NB4 (cell line): Measurements from ENCODE around the gene AFAP1L2.

Experiments used
- DNase-seq: peaks from one replicate; pipeline ENCODE4 v3.0.0; 2010; ENCODE audit warnings: low read depth
- H3K4me3 ChIP-seq: one replicate; pipeline ENCODE4 v1.5.1; 2011; ENCODE audit warnings: mild to moderate bottlenecking, low read depth, low read length, moderate library complexity
- MYC ChIP-seq: IDR thresholded peaks from 2 replicates; pipeline ENCODE4 v1.6.1; 2011; ENCODE audit warnings: low read depth, low read length
- POLR2A ChIP-seq: IDR thresholded peaks from 2 replicates; pipeline ENCODE4 v1.6.1; 2011; ENCODE audit warnings: mild to moderate bottlenecking; ENCODE audit not compliant: insufficient read length; ENCODE audit errors: extremely low read depth
- TF ChIP-seq, protein P1 (sequence below): IDR thresholded peaks from one replicate; pipeline ENCODE4 v1.5.1; 2012; ENCODE audit warnings: low read depth, low read length
- TF ChIP-seq, protein P2 (sequence below): IDR thresholded peaks from 2 replicates; pipeline ENCODE4 v1.6.1; 2011; ENCODE audit warnings: low read depth, low read length

The AFAP1L2 gene

DNA sequence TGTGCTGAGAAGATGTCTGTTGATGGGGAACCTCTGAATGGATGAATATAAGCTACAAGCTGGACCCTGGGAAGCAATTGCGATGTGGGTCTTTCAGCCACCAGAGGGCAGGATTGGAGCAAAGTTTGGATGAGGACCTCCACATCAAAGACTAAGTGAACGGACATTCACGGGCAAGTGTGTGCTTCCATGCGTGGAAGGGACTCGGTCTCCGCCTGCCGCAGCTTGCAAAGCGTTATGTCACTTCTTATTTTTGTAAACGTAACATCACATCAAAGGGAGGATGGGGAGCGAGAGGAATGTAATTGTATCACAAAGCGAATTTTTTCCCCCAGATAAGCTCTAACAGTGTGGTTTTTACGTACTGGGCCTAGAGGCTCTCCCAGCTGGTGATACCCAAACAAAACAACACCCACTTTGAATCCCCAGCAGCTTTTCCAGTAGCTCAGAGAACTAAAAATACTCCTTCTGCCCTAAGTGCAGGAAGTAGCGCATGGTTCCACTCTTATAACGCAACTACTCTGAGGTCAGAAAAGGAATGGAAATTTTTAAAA, 100.2 kb downstream of the AFAP1L2 start:
- TF ChIP-seq POLR2A: no peak
- TF ChIP-seq MYC: no peak
- TF ChIP-seq, protein P1, sequence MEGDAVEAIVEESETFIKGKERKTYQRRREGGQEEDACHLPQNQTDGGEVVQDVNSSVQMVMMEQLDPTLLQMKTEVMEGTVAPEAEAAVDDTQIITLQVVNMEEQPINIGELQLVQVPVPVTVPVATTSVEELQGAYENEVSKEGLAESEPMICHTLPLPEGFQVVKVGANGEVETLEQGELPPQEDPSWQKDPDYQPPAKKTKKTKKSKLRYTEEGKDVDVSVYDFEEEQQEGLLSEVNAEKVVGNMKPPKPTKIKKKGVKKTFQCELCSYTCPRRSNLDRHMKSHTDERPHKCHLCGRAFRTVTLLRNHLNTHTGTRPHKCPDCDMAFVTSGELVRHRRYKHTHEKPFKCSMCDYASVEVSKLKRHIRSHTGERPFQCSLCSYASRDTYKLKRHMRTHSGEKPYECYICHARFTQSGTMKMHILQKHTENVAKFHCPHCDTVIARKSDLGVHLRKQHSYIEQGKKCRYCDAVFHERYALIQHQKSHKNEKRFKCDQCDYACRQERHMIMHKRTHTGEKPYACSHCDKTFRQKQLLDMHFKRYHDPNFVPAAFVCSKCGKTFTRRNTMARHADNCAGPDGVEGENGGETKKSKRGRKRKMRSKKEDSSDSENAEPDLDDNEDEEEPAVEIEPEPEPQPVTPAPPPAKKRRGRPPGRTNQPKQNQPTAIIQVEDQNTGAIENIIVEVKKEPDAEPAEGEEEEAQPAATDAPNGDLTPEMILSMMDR: peak; percentile 86
- H3K4me3 ChIP-seq: no peak overlapping the region
- DNase-seq: peak; percentile 78

DNA sequence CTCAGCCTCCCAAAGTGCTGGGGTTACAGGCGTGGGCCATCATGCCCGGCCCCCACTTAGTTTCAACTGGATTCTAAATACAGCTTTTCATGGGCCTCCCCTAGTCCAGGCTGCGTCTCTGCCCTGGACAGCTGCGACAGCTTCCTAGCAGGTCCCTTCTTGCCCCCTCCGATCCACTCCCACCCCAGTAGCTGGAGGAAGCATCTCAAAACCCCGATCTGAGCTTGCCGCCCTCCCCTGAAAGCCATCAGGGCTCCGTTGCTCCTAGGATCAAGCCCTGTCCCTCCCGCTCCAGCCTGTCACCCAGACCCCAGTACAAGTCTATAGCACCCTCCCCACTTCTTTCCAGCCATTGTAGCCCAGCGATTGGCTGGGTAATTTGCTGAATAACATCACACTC, 100.7 kb downstream of the AFAP1L2 start:
- TF ChIP-seq POLR2A: no peak
- TF ChIP-seq, protein P1: no peak
- TF ChIP-seq, protein P2, sequence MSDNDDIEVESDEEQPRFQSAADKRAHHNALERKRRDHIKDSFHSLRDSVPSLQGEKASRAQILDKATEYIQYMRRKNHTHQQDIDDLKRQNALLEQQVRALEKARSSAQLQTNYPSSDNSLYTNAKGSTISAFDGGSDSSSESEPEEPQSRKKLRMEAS: no peak
- TF ChIP-seq MYC: no peak
- DNase-seq: no peak
- H3K4me3 ChIP-seq: no peak overlapping the region

DNA sequence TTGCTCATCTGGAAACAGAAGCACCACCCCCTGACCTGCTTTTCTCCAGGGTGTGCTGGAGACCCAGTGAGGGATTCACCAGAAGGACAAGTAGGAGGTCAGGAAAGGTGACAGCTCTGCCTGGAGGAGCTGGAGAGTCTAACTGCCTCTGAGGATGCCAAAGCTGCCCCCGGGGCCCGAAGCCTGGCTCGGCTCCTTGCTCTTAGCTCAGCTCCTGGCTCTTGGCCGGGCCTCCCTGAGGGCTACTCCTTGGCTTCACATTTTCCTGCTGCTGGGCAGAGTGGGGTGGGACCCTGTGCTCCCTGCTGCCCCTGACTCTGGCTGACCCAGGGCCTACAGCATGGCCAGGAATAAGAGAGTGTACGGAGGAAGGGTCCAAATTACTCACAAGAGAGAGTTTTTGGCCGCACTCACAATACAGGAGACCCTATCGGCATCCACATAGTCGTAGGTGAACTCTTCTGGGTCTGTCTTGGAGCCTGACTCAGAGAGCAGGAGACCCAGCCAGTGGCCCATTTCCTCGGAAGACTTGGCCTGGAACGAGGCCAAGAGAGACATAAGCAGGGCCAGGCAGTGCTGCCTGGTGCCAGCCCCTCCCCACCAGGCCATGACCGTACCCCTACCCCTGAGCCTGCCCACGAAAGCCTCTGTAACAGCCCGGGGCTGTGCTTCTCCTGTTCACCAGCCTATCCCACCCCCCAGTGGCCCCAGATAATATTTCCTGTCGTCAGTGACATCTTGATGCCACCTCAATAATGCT, 102.2 kb downstream of the AFAP1L2 start:
- H3K4me3 ChIP-seq: no peak overlapping the region
- no peak for DNase-seq
- TF ChIP-seq, protein P1: no peak
- TF ChIP-seq POLR2A: no peak
- TF ChIP-seq, protein P2: no peak
- no peak for TF ChIP-seq MYC

DNA sequence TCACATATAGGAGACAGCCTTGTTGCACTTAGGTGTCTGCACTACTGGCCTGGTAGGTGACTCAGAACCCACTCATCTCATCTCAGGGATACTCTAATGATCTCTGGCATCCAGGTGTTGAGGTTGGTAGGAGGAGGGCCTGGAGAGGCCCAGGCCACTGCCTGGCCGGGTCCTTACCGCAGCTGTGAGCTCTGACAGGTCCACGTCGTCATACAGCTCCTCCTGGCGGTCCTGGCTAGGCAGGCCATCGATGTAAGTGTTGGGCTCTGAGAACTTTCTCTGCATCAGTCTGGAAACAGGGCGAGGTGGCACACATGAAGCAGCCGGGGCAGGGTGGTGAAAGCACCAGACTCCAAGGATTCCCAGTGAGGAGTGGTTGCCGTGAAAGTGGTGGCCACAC, 103.1 kb downstream of the AFAP1L2 start:
- TF ChIP-seq MYC: no peak
- TF ChIP-seq, protein P1: no peak
- TF ChIP-seq, protein P2: no peak
- TF ChIP-seq POLR2A: no peak
- DNase-seq: no peak
- no peak overlapping the region for H3K4me3 ChIP-seq

DNA sequence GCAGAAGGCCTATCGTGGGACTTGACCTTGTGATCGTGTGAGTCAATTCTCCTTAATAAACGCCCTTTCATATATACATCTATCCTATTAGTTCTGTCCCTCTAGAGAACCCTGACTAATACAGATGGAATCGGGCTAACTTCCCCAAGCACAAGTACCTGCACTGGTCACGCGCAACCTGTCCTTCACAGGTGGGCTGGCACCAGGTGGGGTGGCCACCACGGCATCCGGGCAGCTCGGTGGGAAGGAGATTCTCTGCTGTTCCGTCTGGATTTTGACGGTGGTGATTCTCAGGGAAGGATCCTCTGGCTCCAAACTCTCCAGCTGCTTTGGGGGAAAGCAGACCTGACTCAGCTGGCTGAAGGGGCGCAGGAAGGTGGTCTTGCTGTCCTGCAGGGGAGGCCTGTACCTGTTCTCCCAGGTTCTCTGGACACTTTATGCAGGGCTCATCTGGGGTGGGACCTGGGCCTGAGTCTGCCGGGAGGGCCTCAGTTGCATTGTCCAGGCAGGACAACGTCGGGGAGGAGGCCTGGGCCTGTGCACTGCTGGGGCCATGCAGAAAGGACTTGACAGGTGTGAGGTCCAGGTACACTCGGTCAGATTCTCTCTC, 104.2 kb downstream of the AFAP1L2 start:
- no peak overlapping the region for H3K4me3 ChIP-seq
- DNase-seq: no peak
- TF ChIP-seq, protein P2: no peak
- TF ChIP-seq MYC: no peak
- TF ChIP-seq POLR2A: no peak
- TF ChIP-seq, protein P1: no peak
